Measurements from ENCODE around the gene SCGB1A1.

DNA sequence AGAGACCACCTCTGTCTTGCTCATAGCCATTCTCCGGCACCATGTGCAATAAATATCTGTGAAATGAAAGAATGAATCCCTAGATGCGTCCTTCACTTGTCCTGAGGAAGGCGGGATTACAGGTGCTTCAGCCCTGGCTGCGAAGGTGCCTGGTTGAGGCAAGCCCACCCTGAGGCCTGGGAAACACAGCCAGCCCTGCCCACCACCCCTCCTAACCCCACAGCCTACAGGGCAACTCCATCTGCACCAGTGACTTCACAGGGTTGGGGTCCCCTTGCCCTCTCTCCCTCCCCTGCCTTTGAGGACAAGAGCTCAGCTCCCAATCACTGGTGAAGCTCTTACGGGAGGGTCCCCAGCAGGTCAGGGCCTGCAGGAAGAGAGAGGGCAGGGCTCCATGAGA is 17.5 kb upstream of the SCGB1A1 start:
- TF ChIP-seq, protein P1, sequence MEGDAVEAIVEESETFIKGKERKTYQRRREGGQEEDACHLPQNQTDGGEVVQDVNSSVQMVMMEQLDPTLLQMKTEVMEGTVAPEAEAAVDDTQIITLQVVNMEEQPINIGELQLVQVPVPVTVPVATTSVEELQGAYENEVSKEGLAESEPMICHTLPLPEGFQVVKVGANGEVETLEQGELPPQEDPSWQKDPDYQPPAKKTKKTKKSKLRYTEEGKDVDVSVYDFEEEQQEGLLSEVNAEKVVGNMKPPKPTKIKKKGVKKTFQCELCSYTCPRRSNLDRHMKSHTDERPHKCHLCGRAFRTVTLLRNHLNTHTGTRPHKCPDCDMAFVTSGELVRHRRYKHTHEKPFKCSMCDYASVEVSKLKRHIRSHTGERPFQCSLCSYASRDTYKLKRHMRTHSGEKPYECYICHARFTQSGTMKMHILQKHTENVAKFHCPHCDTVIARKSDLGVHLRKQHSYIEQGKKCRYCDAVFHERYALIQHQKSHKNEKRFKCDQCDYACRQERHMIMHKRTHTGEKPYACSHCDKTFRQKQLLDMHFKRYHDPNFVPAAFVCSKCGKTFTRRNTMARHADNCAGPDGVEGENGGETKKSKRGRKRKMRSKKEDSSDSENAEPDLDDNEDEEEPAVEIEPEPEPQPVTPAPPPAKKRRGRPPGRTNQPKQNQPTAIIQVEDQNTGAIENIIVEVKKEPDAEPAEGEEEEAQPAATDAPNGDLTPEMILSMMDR (IDR thresholded peaks at IDR 0.05; ENCODE audit: low read depth, low read length) = no peak
- TF ChIP-seq POLR2A (IDR thresholded peaks at IDR 0.05; ENCODE audit: extremely low read depth, insufficient read length) = no peak
- TF ChIP-seq, protein P2, sequence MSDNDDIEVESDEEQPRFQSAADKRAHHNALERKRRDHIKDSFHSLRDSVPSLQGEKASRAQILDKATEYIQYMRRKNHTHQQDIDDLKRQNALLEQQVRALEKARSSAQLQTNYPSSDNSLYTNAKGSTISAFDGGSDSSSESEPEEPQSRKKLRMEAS (IDR thresholded peaks at IDR 0.05; ENCODE audit: low read depth, low read length) = no peak
